GM18519 (cell line): ENCODE data around the gene ACKR2.

Experiments
- ATAC-seq: cut with Tn5 transposase; IDR thresholded peaks from one replicate; pipeline ENCODE4 v1.9.1; 2021; ENCODE audit warnings: mild to moderate bottlenecking, moderate library complexity; ENCODE audit not compliant: unreplicated experiment, low FRiP score

Gene ACKR2

GRCh38 chr3:42914771-42915515 is 105.7 kb downstream of the ACKR2 start:
- ATAC-seq: no peak
